Uterus (tissue), 4 donors: ENCODE data around the gene ALG6. TPM values are rescaled to one million over a fixed set of nuclear protein-coding genes. Genes with fewer than 3 reads are reported as not detected.

Experiments
- DNase-seq, 2 donors: peaks; one replicate each; pipeline ENCODE4 v3.0.0-alpha.2; 2019 to 2020
- H3K27ac ChIP-seq, 2 donors: fragments of 200-600 bp; sonication (generic); 1 replicate in 1 of 2; 2 replicates in 1 of 2; pipeline ENCODE4 v1.5.1; 2016 to 2018
- H3K27me3 ChIP-seq, 2 donors: fragments of 200-600 bp; sonication (generic); one replicate each; pipeline ENCODE4 v1.5.1; 2018 to 2019; ENCODE audit warnings: control low read depth in 1 of 2
- H3K36me3 ChIP-seq, 2 donors: fragments of 200-600 bp; sonication (generic); one replicate each; pipeline ENCODE4 v1.5.1; 2019; ENCODE audit warnings: control low read depth in 1 of 2
- H3K4me1 ChIP-seq, 2 donors: fragments of 200-600 bp; sonication (generic); one replicate each; pipeline ENCODE4 v1.5.1; 2018 to 2019; ENCODE audit warnings: control low read depth in 1 of 2
- H3K4me3 ChIP-seq, 2 donors: fragments of 200-600 bp; sonication (generic); 1 replicate in 1 of 2; 2 replicates in 1 of 2; pipeline ENCODE4 v1.5.1; 2018 to 2019; ENCODE audit warnings: mild to moderate bottlenecking in 1 of 2
- H3K9me3 ChIP-seq, 2 donors: fragments of 200-600 bp; sonication (generic); one replicate each; pipeline ENCODE4 v1.5.1; 2019; ENCODE audit warnings: control low read depth in 1 of 2
- CTCF ChIP-seq, 4 experiments: fragments of 200-600 bp in 2 of 4; fragments of 450-650 bp in 2 of 4; sonication (generic) in 2 of 4; IDR thresholded peaks; one replicate each; pipeline ENCODE4 v1.5.1; 2016 to 2019; ENCODE audit warnings: antibody characterized with exemption in 4 of 4, mild to moderate bottlenecking in 2 of 4, moderate library complexity in 1 of 4
- POLR2A ChIP-seq, 2 donors: fragments of 450-650 bp; IDR thresholded peaks; one replicate each; pipeline ENCODE4 v1.6.1; 2016; ENCODE audit warnings: antibody characterized with exemption in 2 of 2, mild to moderate bottlenecking in 1 of 2, moderate library complexity in 1 of 2
- intact Hi-C: fragments of 100-400 bp; cut with DNase I; formaldehyde crosslinking; loops from one replicate; pipeline ENCODE4 v1.15.1; 2023; ENCODE audit warnings: low total_unique reads
- microRNA-seq: library from miRNA; unstranded; fragments of <30 nt; microRNA quantifications from one replicate; pipeline ENCODE4, GENCODE V29; 2016; ENCODE audit warnings: borderline microRNAs expressed, borderline replicate concordance
- small RNA-seq: library from RNA; depleted of rRNA; stranded (forward); fragments of <200 nt; gene quantifications from one replicate; pipeline ENCODE3, GENCODE V24; 2016
- total RNA-seq, 4 donors: library from RNA; depleted of rRNA in 3 of 4; stranded (reverse); fragments of >200 nt in 3 of 4; gene quantifications; one replicate each; pipeline versions ENCODE4 v1.1.0 to v1.2.4, GENCODE V29; 2014 to 2023
- donor health status: DM: yes; HTN: yes; CAD: no.

Gene ALG6
- total RNA-seq, 4 donors from 2014 or later = 3.8 to 23.6 (median 15.2) TPM

- Histone ChIP-seq H3K4me3 (no peak overlapping the region), H3K4me1 (no peaks in the 10 kb centered on the region), H3K9me3 (no peaks in the 10 kb centered on the region), H3K36me3 (no peaks in the 10 kb centered on the region), H3K27me3 (no peaks in the 10 kb centered on the region), H3K27ac (no peak overlapping the region)
- no peak for DNase-seq
- intact Hi-C loops = no loop called here
- TF ChIP-seq CTCF (IDR thresholded peaks at IDR 0.05) = no peak
- no peak for TF ChIP-seq POLR2A (IDR thresholded peaks at IDR 0.05)
Observed at GRCh38 chr1:63486629-63487028, 119.2 kb downstream of the ALG6 start.

GRCh38 chr1:63487336-63488065 is 120.1 kb downstream of the ALG6 start:
- intact Hi-C loops = no loop called here
- H3K4me1 ChIP-seq = no peaks in the 10 kb centered on the region
- H3K36me3 ChIP-seq = no peaks in the 10 kb centered on the region
- no peak for TF ChIP-seq CTCF (IDR thresholded peaks at IDR 0.05)
- no peak for TF ChIP-seq POLR2A (IDR thresholded peaks at IDR 0.05)
- DNase-seq = no peak
- no peaks in the 10 kb centered on the region for H3K27me3 ChIP-seq
- H3K4me3 ChIP-seq = no peak overlapping the region
- H3K9me3 ChIP-seq = no peaks in the 10 kb centered on the region
- no peak overlapping the region for H3K27ac ChIP-seq

Small RNA genes within 50 kb of the gene (microRNA-seq; reads per million reads assigned to microRNA genes)
- not detected for gene MIR6068

Small RNA genes within 50 kb of the gene (small RNA-seq; reads per million reads assigned to genes)
- gene MIR6068 (not detected), gene RF00019 (not detected)

Other genes starting within 250 kb of the ALG6 start
- 1 to 10 TPM in 1 of 4 donors, under 1 TPM in 1, not detected in 2; 0.34 to 1.4 TPM for gene FOXD3, start 45.1 kb upstream of the ALG6 start, total RNA-seq
- 10 to 100 TPM in 3 of 4 donors, 1 to 10 TPM in 1; 5.4 to 56.8 (median 30.4) TPM for gene ITGB3BP, start 155.6 kb downstream of the ALG6 start, total RNA-seq
- 10 to 100 TPM in 2 of 4 donors, 1 to 10 TPM in 2; 2.8 to 29.9 (median 10.0) TPM for gene EFCAB7, start 155.9 kb downstream of the ALG6 start, total RNA-seq
- gene PGM1, start 225.8 kb downstream of the ALG6 start, total RNA-seq = 10 to 100 TPM; 17.9 to 75.8 (median 27.8) TPM